Mesodermal cell (in vitro differentiated cells): ENCODE data around the gene ELFN2.

ENCODE experiments used
- H3K27ac ChIP-seq: 2 replicates; pipeline ENCODE4 v1.7.0; 2013; ENCODE audit warnings: mild to moderate bottlenecking, low read depth, low read length, moderate library complexity; ENCODE audit not compliant: severe bottlenecking
- H3K36me3 ChIP-seq: 2 replicates; pipeline ENCODE4 v1.7.1; 2013; ENCODE audit warnings: mild to moderate bottlenecking, low read length, moderate library complexity; ENCODE audit not compliant: control insufficient read depth, insufficient read depth
- H3K4me1 ChIP-seq: one replicate; pipeline ENCODE4 v1.7.1; 2013; ENCODE audit warnings: mild to moderate bottlenecking, low read length; ENCODE audit not compliant: insufficient read depth, control insufficient read depth, poor library complexity, severe bottlenecking
- H3K4me3 ChIP-seq: 2 replicates; pipeline ENCODE4 v1.7.0; 2013; ENCODE audit warnings: low read length, control low read depth, mild to moderate bottlenecking; ENCODE audit not compliant: insufficient read depth, poor library complexity, severe bottlenecking; ENCODE audit errors: extremely low read depth
- H3K9me3 ChIP-seq: 2 replicates; pipeline ENCODE4 v1.7.1; 2013; ENCODE audit warnings: mild to moderate bottlenecking, low read length, moderate library complexity; ENCODE audit not compliant: control insufficient read depth
- WGBS, 2 experiments: methylation state at CpG; one replicate each; pipeline ENCODE4 v1.1.5; 2013; ENCODE audit warnings: missing lambda C conversion rate in 2 of 2; ENCODE audit not compliant: insufficient coverage in 2 of 2; 5-methylcytosine and 5-hydroxymethylcytosine counted together

ELFN2 gene

GRCh38 chr22:37397226-37397625 lies 30.1 kb downstream of the ELFN2 start:
- Histone ChIP-seq H3K36me3 (no peaks in the 10 kb centered on the region), H3K4me1 (no peaks in the 10 kb centered on the region), H3K4me3 (no peak overlapping the region), H3K9me3 (no peaks in the 10 kb centered on the region), H3K27ac (no peak overlapping the region)
- 74 to 80% methylated on average over 9 of the region's 10 CpGs for WGBS, 2 experiments

- Histone ChIP-seq H3K36me3 (no peaks in the 10 kb centered on the region), H3K9me3 (no peaks in the 10 kb centered on the region), H3K27ac (no peak overlapping the region), H3K4me1 (no peaks in the 10 kb centered on the region), H3K4me3 (no peak overlapping the region)
- WGBS, 2 experiments, result 78 to 91% methylated on average over 10 to 11 of the region's 11 CpGs
These were observed 30.7 kb downstream of the ELFN2 start for GRCh38 chr22:37396488-37397084.

DNA sequence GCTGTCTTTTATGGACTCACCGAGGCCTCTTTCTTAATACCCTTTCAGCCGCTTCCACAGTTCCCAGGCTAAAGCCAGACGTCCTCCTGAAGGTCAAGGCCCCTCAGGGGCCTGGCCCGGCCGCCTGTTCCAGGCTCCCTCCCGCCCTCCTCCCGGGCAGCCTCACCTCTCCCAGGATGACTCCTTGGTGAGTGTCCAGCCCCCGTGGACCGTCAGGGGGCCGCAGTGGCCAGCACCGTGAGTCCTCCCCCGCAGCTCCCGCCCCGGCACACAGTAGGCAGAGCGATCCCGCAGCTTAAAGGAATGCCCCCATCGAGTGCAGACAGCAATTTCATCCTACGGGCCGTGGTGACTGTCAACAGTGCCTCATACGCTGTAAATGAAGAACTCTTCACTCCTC lies 32.9 kb downstream of the ELFN2 start:
- Histone ChIP-seq H3K4me1 (no peaks in the 10 kb centered on the region), H3K36me3 (no peaks in the 10 kb centered on the region), H3K9me3 (no peaks in the 10 kb centered on the region), H3K27ac (no peak overlapping the region), H3K4me3 (no peak overlapping the region)
- 68 to 76% methylated on average over 20 of the region's 20 CpGs for WGBS, 2 experiments

- no peaks in the 10 kb centered on the region for H3K9me3 ChIP-seq
- no peaks in the 10 kb centered on the region for H3K36me3 ChIP-seq
- no peak overlapping the region for H3K27ac ChIP-seq
- no peaks in the 10 kb centered on the region for H3K4me1 ChIP-seq
- 88 to 90% methylated on average over 12 of the region's 12 CpGs for WGBS, 2 experiments
- no peak overlapping the region for H3K4me3 ChIP-seq
These were observed 33.5 kb downstream of the ELFN2 start for GRCh38 chr22:37393746-37394145.

- H3K27ac ChIP-seq, result no peak overlapping the region
- H3K36me3 ChIP-seq, result no peaks in the 10 kb centered on the region
- 79 to 87% methylated on average over 10 of the region's 10 CpGs for whole genome bisulfite sequencing, 2 experiments
- no peaks in the 10 kb centered on the region for H3K9me3 ChIP-seq
- no peak overlapping the region for H3K4me3 ChIP-seq
- no peaks in the 10 kb centered on the region for H3K4me1 ChIP-seq
These were observed 34.5 kb downstream of the ELFN2 start for GRCh38 chr22:37392721-37393328.

- Histone ChIP-seq H3K4me1 (no peaks in the 10 kb centered on the region), H3K36me3 (no peaks in the 10 kb centered on the region), H3K4me3 (no peak overlapping the region), H3K9me3 (no peaks in the 10 kb centered on the region), H3K27ac (no peak overlapping the region)
- 76 to 84% methylated on average over 5 to 7 of the region's 7 CpGs for WGBS, 2 experiments
These were observed 35.6 kb downstream of the ELFN2 start for GRCh38 chr22:37391702-37392101.

DNA sequence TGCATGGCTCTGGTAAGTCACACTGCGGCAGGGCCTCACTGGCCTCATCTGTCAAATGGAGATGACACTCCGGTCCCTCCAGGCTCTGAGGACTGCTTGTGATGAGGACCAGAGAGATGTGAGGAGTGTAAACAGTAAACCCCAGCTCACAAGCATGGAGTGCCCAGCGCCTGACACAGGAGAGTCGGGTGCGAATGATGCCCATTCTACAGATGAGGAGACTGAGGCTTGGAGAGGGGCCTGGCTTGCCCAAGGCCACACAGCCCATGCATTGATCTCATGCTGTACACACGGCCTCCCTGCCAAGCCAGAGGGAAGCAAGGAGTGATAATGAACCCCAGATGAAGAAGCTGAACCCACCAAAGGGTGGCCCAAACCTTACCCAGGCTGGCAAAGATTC lies 37.2 kb downstream of the ELFN2 start:
- 92 to 97% methylated on average over 5 to 6 of the region's 6 CpGs for WGBS, 2 experiments
- H3K4me1 ChIP-seq, result no peaks in the 10 kb centered on the region
- H3K4me3 ChIP-seq, result no peak overlapping the region
- no peaks in the 10 kb centered on the region for H3K9me3 ChIP-seq
- H3K36me3 ChIP-seq, result no peaks in the 10 kb centered on the region
- H3K27ac ChIP-seq, result no peak overlapping the region

GRCh38 chr22:37388538-37388937 lies 38.7 kb downstream of the ELFN2 start:
- H3K9me3 ChIP-seq, result no peaks in the 10 kb centered on the region
- H3K27ac ChIP-seq, result no peak overlapping the region
- H3K4me3 ChIP-seq, result no peak overlapping the region
- WGBS, 2 experiments, result 95 to 100% methylated on average over 2 to 4 of the region's 4 CpGs
- H3K4me1 ChIP-seq, result no peaks in the 10 kb centered on the region
- no peaks in the 10 kb centered on the region for H3K36me3 ChIP-seq

DNA sequence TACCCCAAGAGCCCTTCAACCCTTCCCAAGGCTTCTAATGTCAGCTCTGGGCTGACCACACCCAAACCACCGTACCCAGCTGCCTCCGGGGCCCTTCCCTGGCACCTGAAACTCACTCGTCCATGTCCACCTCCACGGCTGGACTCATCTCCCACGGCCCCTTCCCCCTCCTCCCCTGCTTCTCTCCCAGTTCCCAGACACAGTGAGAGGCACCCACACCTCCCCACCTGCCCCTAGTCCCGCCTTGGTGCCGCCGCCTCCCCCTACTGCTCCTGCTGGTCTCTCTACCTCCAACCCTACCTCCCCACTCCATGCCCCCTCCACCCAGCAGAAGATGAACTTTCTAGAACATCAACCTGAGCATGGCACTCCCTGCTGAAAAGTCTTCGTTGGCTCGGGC lies 39.5 kb downstream of the ELFN2 start:
- Histone ChIP-seq H3K4me3 (no peak overlapping the region), H3K9me3 (no peaks in the 10 kb centered on the region), H3K36me3 (no peaks in the 10 kb centered on the region), H3K27ac (no peak overlapping the region), H3K4me1 (no peaks in the 10 kb centered on the region)
- 73 to 77% methylated on average over 8 to 10 of the region's 10 CpGs for WGBS, 2 experiments

- H3K9me3 ChIP-seq, result no peaks in the 10 kb centered on the region
- no peaks in the 10 kb centered on the region for H3K4me1 ChIP-seq
- WGBS, 2 experiments, result 70 to 75% methylated on average over 19 of the region's 19 CpGs
- no peak overlapping the region for H3K4me3 ChIP-seq
- H3K27ac ChIP-seq, result no peak overlapping the region
- H3K36me3 ChIP-seq, result no peaks in the 10 kb centered on the region
These were observed 40.8 kb downstream of the ELFN2 start for GRCh38 chr22:37386441-37386840.

DNA sequence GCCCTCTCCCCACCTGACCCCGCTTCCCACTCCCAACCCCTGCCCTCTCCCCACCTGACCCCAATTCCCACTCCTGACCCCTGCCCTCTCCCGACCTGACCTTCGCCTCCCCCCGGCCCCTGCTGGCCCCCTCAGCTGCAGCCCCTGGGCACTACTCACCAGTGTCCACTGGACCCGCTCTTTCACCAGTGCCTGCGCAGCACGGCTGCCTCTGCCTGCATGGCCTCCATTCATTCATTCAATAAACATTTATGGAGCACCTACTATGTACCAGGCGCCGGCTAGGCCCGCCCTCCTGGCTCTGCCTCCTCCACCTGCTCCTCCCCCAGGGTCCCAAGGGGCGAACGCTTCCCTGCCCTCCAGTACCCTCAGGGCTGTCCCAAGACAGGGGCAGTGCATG lies 42.6 kb downstream of the ELFN2 start:
- Histone ChIP-seq H3K4me3 (no peak overlapping the region), H3K36me3 (no peaks in the 10 kb centered on the region), H3K9me3 (no peaks in the 10 kb centered on the region), H3K4me1 (no peaks in the 10 kb centered on the region), H3K27ac (no peak overlapping the region)
- WGBS, 2 experiments, result 94 to 95% methylated on average over 4 to 12 of the region's 12 CpGs
